GM12865 (cell line): ENCODE results near the gene CEACAM16.

ENCODE experiments used
- DNase-seq: peaks from one replicate; pipeline ENCODE4 v3.0.0; 2010; ENCODE audit warnings: low read depth
- H3K4me3 ChIP-seq: 2 replicates; pipeline ENCODE4 v1.5.1; 2011; ENCODE audit warnings: mild to moderate bottlenecking, low read depth, low read length, control low read depth
- TF ChIP-seq, protein P1 (sequence below): IDR thresholded peaks from 2 replicates; pipeline ENCODE4 v1.5.1; 2011; ENCODE audit warnings: low read length, control low read depth, low read depth, inconsistent platforms; ENCODE audit not compliant: insufficient read depth; ENCODE audit errors: missing control alignments

The CEACAM16 gene

DNA sequence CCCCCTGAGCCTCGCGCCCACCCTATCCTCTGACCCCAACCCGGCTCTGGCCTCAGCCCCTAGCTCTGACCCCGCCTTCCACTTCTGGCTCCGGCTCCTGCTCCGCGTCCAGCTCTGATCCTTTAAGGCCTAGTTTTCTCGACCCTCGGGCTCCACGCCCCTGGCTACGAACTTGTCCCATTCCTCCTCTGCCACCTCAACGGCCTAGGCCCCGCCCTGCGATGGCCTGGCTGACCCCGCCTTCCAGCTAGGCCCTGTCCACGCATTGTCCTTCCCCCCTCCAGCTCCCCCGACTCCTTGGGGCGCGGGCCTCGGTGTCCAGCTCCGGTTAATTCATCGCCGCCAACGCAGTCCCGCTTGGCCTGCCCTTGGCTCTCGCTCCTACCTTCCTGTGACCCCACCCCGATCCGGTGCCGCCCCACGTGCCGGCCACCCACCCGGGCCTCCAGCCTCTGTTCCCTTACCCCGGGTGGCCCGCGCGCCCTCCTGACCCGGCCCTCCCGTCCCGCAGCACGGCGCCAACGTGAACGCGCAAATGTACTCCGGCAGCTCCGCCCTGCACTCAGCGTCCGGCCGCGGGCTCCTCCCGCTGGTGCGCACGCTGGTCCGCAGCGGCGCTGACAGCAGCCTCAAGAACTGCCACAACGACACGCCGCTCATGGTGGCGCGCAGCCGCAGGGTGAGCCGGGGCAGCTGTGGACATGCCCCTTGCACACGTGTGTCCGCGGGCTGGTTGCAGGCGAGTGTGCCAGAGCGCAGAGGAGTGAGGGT, 59.0 kb downstream of the CEACAM16 start:
- DNase-seq, result no peak
- no peak overlapping the region for H3K4me3 ChIP-seq
- TF ChIP-seq, protein P1, sequence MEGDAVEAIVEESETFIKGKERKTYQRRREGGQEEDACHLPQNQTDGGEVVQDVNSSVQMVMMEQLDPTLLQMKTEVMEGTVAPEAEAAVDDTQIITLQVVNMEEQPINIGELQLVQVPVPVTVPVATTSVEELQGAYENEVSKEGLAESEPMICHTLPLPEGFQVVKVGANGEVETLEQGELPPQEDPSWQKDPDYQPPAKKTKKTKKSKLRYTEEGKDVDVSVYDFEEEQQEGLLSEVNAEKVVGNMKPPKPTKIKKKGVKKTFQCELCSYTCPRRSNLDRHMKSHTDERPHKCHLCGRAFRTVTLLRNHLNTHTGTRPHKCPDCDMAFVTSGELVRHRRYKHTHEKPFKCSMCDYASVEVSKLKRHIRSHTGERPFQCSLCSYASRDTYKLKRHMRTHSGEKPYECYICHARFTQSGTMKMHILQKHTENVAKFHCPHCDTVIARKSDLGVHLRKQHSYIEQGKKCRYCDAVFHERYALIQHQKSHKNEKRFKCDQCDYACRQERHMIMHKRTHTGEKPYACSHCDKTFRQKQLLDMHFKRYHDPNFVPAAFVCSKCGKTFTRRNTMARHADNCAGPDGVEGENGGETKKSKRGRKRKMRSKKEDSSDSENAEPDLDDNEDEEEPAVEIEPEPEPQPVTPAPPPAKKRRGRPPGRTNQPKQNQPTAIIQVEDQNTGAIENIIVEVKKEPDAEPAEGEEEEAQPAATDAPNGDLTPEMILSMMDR, result no peak

DNA sequence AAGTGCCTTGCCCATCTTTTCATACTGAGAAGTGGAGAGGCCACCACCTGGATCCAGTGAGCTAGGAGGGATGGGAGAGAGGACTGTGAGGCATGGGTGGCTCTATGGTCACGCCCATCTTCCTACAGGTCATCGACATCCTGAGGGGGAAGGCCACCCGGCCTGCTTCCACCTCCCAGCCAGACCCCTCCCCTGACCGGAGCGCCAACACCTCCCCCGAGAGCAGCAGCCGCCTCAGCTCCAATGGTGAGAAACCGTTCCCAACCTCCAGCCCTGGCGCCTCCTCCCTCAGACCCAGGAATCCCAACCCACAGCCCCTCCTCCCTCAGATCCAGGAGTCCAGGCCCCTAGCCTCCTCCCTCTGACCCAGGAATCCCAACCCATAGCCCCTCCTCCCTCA, 59.6 kb downstream of the CEACAM16 start:
- H3K4me3 ChIP-seq, result no peak overlapping the region
- DNase-seq, result no peak
- TF ChIP-seq, protein P1, result no peak

DNA sequence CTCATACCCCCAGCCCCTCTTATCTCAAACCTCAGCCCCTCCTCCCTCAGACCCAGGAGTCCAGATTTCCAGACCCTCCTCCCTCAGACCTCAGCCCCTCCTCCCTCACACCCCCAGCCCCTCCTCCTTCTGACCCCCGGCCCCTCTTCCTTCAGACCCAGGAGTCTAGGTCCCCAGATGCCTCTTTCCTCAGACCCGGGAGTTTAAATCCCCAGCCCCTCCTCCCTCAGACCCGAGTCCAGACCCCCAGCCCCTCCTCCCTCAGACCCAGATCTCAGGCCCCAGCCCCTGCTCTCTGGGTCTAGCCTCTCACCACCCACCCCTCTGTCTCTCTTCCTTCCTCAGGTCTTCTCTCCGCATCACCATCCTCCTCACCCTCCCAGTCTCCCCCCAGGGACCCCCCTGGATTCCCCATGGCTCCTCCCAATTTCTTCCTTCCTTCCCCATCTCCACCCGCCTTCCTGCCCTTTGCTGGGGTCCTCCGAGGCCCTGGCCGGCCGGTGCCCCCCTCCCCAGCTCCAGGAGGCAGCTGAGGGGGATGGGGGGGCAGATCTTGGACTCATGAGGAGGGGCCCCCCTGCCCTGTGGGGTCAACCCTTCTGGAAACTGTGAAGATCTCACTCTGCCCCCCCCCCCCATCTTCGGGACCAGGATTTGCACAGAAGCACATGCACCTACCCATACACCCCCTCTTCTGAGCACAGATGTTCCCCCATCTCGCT, 60.3 kb downstream of the CEACAM16 start:
- H3K4me3 ChIP-seq, result no peak overlapping the region
- no peak for DNase-seq
- TF ChIP-seq, protein P1, result no peak
